GM12878 (cell line): ENCODE measurements around the gene KRT31. TPM values are rescaled to one million over a fixed set of nuclear protein-coding genes. Genes with fewer than 3 reads are reported as not detected.

Experiments
- ATAC-seq: fragments of 200-7000 bp; cut with Tn5 transposase; 3 replicates; pipeline ENCODE4 v1.9.1; 2020; ENCODE audit warnings: mild to moderate bottlenecking, moderate library complexity
- BruUV-seq: library from RNA; stranded (reverse); fragments of 400-500 nt; replicated peaks from 2 replicates; lab custom pipeline; 2021; lab: Mats Ljungman, UMichigan
- CTCF ChIA-PET: fragments of 300-600 bp; sonication (Branson Sonifier 250); formaldehyde crosslinking; extraction: SDS; loops from one replicate; lab custom pipeline; 2021; ENCODE audit warnings: inconsistent platforms; lab: Yijun Ruan, JAX
- POLR2A ChIA-PET: fragments of 350-600 bp; formaldehyde crosslinking; extraction: SDS; loops from one replicate; lab custom pipeline; 2021; ENCODE audit warnings: inconsistent platforms; lab: Charles Lee
- RAD21 ChIA-PET: fragments of 300-600 bp; sonication (Branson Sonifier 250); formaldehyde crosslinking; loops from one replicate; lab custom pipeline; 2023; ENCODE audit warnings: antibody characterized with exemption; ENCODE audit not compliant: unreplicated experiment; lab: Charles Lee
- SMC1A ChIA-PET: fragments of 300-600 bp; sonication (Branson Sonifier 250); formaldehyde crosslinking; loops from one replicate; lab custom pipeline; 2023; ENCODE audit not compliant: unreplicated experiment, uncharacterized antibody; lab: Charles Lee
- DNase-seq: peaks from one replicate; pipeline ENCODE4 v3.0.0-alpha.2; 2011; ENCODE audit warnings: low read depth, low spot score
- FAIRE-seq: peaks from 3 replicates; lab custom pipeline; 2011; peaks lifted over from hg19 to GRCh38; lab: Jason Lieb, UNC
- H2AFZ ChIP-seq: 2 replicates; pipeline ENCODE4 v1.6.0; 2011; ENCODE audit warnings: low read depth, low read length, control low read depth; ENCODE audit not compliant: control insufficient read depth
- H3K27ac ChIP-seq: 2 replicates; pipeline ENCODE4 v1.5.1; 2011; ENCODE audit warnings: control low read depth; ENCODE audit not compliant: control insufficient read depth, insufficient read depth
- H3K27me3 ChIP-seq, 2 experiments: replicated peaks in 1 of 2; 2 replicates each; pipeline versions ENCODE4 v1.6.0 to v1.6.1; 2011; ENCODE audit warnings: low read length in 1 of 2; ENCODE audit not compliant: control insufficient read depth in 2 of 2, insufficient read depth in 2 of 2
- H3K36me3 ChIP-seq, 2 experiments: 2 replicates each; pipeline ENCODE4 v1.5.1; 2011; ENCODE audit warnings: low read length in 1 of 2; ENCODE audit not compliant: control insufficient read depth in 2 of 2, insufficient read depth in 2 of 2
- H3K4me1 ChIP-seq: 2 replicates; pipeline ENCODE4 v1.6.1; 2011; ENCODE audit warnings: mild to moderate bottlenecking, low read length, moderate library complexity, mixed read lengths; ENCODE audit not compliant: control insufficient read depth, insufficient read depth
- H3K4me2 ChIP-seq: 2 replicates; pipeline ENCODE4 v1.6.0; 2011; ENCODE audit warnings: control low read depth; ENCODE audit not compliant: control insufficient read depth, insufficient read depth
- H3K4me3 ChIP-seq: fragments of 200-600 bp; sonication (generic); 2 replicates; pipeline ENCODE4 v1.5.1; 2016
- H3K79me2 ChIP-seq: 2 replicates; pipeline ENCODE4 v1.6.0; 2011; ENCODE audit warnings: low read length; ENCODE audit not compliant: control insufficient read depth, insufficient read depth
- H3K9ac ChIP-seq: 2 replicates; pipeline ENCODE4 v1.8.0; 2011; ENCODE audit warnings: low read length, control low read depth, mixed read lengths; ENCODE audit not compliant: control insufficient read depth, insufficient read depth
- H3K9me3 ChIP-seq: replicated peaks from 3 replicates; pipeline ENCODE4 v1.5.1; 2011; ENCODE audit warnings: mild to moderate bottlenecking, low read length; ENCODE audit not compliant: control insufficient read depth, insufficient read depth
- H4K20me1 ChIP-seq: 2 replicates; pipeline ENCODE4 v1.6.0; 2011; ENCODE audit not compliant: control insufficient read depth, insufficient read depth
- CEBPB ChIP-seq, 2 experiments: fragments of 150-350 bp in 1 of 2; IDR thresholded peaks; 2 replicates each; pipeline ENCODE4 v1.6.1; 2012 to 2014; ENCODE audit warnings: low read depth in 2 of 2, low read length in 2 of 2, borderline replicate concordance in 1 of 2, inconsistent platforms in 1 of 2
- CHD1 ChIP-seq: IDR thresholded peaks from 2 replicates; pipeline ENCODE4 v1.6.1; 2012; ENCODE audit warnings: low read depth, low read length, improper control_type of control experiment
- DPF2 ChIP-seq: fragments of 450-650 bp; IDR thresholded peaks from 2 replicates; pipeline ENCODE4 v1.6.1; 2017; ENCODE audit warnings: mild to moderate bottlenecking
- GATAD2B ChIP-seq: fragments of 450-650 bp; conservative IDR thresholded peaks from 2 replicates; pipeline ENCODE4 v1.6.1; 2017; ENCODE audit warnings: low read depth, mild to moderate bottlenecking, moderate library complexity
- KAT2A ChIP-seq: conservative IDR thresholded peaks from 2 replicates; pipeline ENCODE4 v1.6.1; 2011; ENCODE audit warnings: low read depth, low read length; ENCODE audit not compliant: control insufficient read depth
- MXI1 ChIP-seq: fragments of 150-350 bp; IDR thresholded peaks from 2 replicates; pipeline ENCODE4 v1.6.1; 2011; ENCODE audit warnings: low read depth, mild to moderate bottlenecking, inconsistent platforms, low read length, improper control_type of control experiment
- NFYB ChIP-seq: IDR thresholded peaks from 2 replicates; pipeline ENCODE4 v1.6.1; 2011; ENCODE audit warnings: low read depth, mild to moderate bottlenecking, low read length, improper control_type of control experiment, moderate library complexity; ENCODE audit not compliant: insufficient read depth
- NRF1 ChIP-seq: conservative IDR thresholded peaks from 2 replicates; pipeline ENCODE4 v1.6.1; 2011; ENCODE audit warnings: mild to moderate bottlenecking, low read depth, low read length, improper control_type of control experiment
- PAX8 ChIP-seq: fragments of 450-650 bp; IDR thresholded peaks from 2 replicates; pipeline ENCODE4 v1.6.1; 2017; ENCODE audit warnings: mild to moderate bottlenecking, moderate library complexity
- POU2F2 ChIP-seq: IDR thresholded peaks from 3 replicates; pipeline ENCODE4 v1.6.1; 2011; ENCODE audit warnings: low read depth, mild to moderate bottlenecking, low read length, borderline replicate concordance
- SREBF1 ChIP-seq: IDR thresholded peaks from 2 replicates; pipeline ENCODE4 v1.6.1; 2012; ENCODE audit warnings: mild to moderate bottlenecking, low read length
- TCF3 ChIP-seq: IDR thresholded peaks from 2 replicates; pipeline ENCODE4 v1.6.1; 2012; ENCODE audit warnings: low read depth, mild to moderate bottlenecking, low read length, borderline replicate concordance; ENCODE audit not compliant: insufficient read depth
- ZNF24 ChIP-seq: fragments of 450-650 bp; IDR thresholded peaks from 2 replicates; pipeline ENCODE4 v1.6.1; 2017; ENCODE audit warnings: antibody characterized with exemption, mild to moderate bottlenecking
- ZNF274 ChIP-seq: IDR thresholded peaks from one replicate; pipeline ENCODE4 v1.8.0; 2011; ENCODE audit not compliant: insufficient read length, insufficient read depth
- ZNF622 ChIP-seq: fragments of 450-650 bp; IDR thresholded peaks from 2 replicates; pipeline ENCODE4 v1.6.1; 2017; ENCODE audit warnings: mild to moderate bottlenecking, inconsistent platforms
- ZSCAN29 ChIP-seq: fragments of 450-650 bp; IDR thresholded peaks from 2 replicates; pipeline ENCODE4 v1.6.1; 2017; ENCODE audit warnings: mild to moderate bottlenecking, moderate library complexity
- WGBS: methylation state at CpG from one replicate; pipeline ENCODE4 v1.1.6; 2016; ENCODE audit warnings: low lambda C conversion rate; ENCODE audit not compliant: insufficient replicate concordance, insufficient coverage; ENCODE audit errors: missing lambda C conversion rate; 5-methylcytosine and 5-hydroxymethylcytosine counted together
- in situ Hi-C: fragments of 300-500 bp; cut with MboI; formaldehyde crosslinking; loops from 9 replicates; pipeline ENCODE4 v1.14.3; 2018; ENCODE audit warnings: mixed read lengths
- intact Hi-C: fragments of 100-400 bp; cut with micrococcal nuclease; formaldehyde crosslinking; loops from one replicate; pipeline ENCODE4 v1.14.2; 2022; ENCODE audit not compliant: unreplicated experiment
- polyA plus RNA-seq, 11 experiments: library from polyadenylated mRNA; depleted of rRNA in 4 of 11; unstranded in 6 of 11; stranded (reverse) in 5 of 11; fragments of >200 nt; fragmentation: Nextera tagmentation in 4 of 11; fragmentation: Illumina TruSeq in 1 of 11; extraction: Ambion mirVana in 4 of 11; extraction: Trizol in 1 of 11; gene quantifications; 1 replicate in 1 of 11; 2 replicates in 10 of 11; pipeline versions ENCODE4 v1.2.1 to v1.2.3, GENCODE V29; 2011 to 2016; ENCODE audit warnings: inconsistent platforms in 2 of 11, missing spikeins in 2 of 11, low read depth in 1 of 11
- total RNA-seq, 4 experiments: library from RNA; depleted of rRNA in 3 of 4; stranded (reverse); fragments of >200 nt in 3 of 4; fragmentation: Illumina TruSeq in 1 of 4; extraction: Trizol in 1 of 4; gene quantifications; 2 replicates each; pipeline versions ENCODE4 v1.2.1 to v1.2.3, GENCODE V29; 2013 to 2021
- TF ChIP-seq, protein P1 (sequence below): IDR thresholded peaks from 2 replicates; pipeline ENCODE4 v1.6.1; 2011; ENCODE audit warnings: borderline replicate concordance, low read depth, mild to moderate bottlenecking, moderate library complexity, mixed read lengths, low read length; ENCODE audit not compliant: insufficient read depth; ENCODE audit errors: extremely low read length
- TF ChIP-seq, protein P2 (sequence below): fragments of 450-650 bp; IDR thresholded peaks from 2 replicates; pipeline ENCODE4 v1.6.1; 2017; ENCODE audit warnings: mild to moderate bottlenecking, moderate library complexity
- TF ChIP-seq, protein P3 (sequence below): IDR thresholded peaks from 2 replicates; pipeline ENCODE4 v1.6.1; 2012; ENCODE audit warnings: low read depth, low read length, improper control_type of control experiment

The KRT31 gene
- total and polyA plus RNA-seq, 10 of the 15 experiments (the other 5 are each of a cell fraction or from before 2014, with no cell fraction given), result not detected

DNA sequence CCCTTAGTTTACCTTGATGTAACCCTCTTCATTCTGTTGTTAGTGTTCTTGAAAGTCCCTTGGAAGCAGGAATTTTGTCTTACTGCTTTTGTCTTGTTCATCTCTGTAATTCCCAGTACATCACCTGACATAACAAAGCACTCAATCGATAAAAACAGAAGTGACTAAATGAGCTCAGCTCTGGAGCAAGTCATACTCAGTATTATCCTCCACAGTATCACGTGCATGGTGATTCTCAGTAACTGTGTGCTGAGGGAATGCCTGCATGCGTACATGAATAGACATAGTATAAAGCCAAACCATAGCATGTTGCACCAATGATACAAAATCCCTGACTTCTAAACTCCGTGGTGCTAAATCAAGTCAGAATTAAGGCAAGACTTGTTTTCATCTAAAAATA, 36.2 kb upstream of the KRT31 start:
- intact Hi-C loops (no loop called here), in situ Hi-C loops (no loop called here)
- ATAC-seq, result no peak
- no peak for TF ChIP-seq ZNF24
- no peak for TF ChIP-seq CEBPB (IDR thresholded peaks at IDR 0.05; ENCODE audit: borderline replicate concordance in 1 of 2, low read depth in 2 of 2, low read length in 2 of 2)
- TF ChIP-seq, protein P1, sequence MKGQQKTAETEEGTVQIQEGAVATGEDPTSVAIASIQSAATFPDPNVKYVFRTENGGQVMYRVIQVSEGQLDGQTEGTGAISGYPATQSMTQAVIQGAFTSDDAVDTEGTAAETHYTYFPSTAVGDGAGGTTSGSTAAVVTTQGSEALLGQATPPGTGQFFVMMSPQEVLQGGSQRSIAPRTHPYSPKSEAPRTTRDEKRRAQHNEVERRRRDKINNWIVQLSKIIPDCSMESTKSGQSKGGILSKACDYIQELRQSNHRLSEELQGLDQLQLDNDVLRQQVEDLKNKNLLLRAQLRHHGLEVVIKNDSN, result no peak
- no peak for TF ChIP-seq KAT2A
- no peak for TF ChIP-seq NFYB
- TF ChIP-seq, protein P2, sequence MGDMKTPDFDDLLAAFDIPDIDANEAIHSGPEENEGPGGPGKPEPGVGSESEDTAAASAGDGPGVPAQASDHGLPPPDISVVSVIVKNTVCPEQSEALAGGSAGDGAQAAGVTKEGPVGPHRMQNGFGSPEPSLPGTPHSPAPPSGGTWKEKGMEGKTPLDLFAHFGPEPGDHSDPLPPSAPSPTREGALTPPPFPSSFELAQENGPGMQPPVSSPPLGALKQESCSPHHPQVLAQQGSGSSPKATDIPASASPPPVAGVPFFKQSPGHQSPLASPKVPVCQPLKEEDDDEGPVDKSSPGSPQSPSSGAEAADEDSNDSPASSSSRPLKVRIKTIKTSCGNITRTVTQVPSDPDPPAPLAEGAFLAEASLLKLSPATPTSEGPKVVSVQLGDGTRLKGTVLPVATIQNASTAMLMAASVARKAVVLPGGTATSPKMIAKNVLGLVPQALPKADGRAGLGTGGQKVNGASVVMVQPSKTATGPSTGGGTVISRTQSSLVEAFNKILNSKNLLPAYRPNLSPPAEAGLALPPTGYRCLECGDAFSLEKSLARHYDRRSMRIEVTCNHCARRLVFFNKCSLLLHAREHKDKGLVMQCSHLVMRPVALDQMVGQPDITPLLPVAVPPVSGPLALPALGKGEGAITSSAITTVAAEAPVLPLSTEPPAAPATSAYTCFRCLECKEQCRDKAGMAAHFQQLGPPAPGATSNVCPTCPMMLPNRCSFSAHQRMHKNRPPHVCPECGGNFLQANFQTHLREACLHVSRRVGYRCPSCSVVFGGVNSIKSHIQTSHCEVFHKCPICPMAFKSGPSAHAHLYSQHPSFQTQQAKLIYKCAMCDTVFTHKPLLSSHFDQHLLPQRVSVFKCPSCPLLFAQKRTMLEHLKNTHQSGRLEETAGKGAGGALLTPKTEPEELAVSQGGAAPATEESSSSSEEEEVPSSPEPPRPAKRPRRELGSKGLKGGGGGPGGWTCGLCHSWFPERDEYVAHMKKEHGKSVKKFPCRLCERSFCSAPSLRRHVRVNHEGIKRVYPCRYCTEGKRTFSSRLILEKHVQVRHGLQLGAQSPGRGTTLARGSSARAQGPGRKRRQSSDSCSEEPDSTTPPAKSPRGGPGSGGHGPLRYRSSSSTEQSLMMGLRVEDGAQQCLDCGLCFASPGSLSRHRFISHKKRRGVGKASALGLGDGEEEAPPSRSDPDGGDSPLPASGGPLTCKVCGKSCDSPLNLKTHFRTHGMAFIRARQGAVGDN, result no peak
- no peak for TF ChIP-seq SREBF1
- no peak for TF ChIP-seq ZNF622
- no peak for TF ChIP-seq POU2F2
- TF ChIP-seq ZNF274, result no peak
- TF ChIP-seq, protein P3, sequence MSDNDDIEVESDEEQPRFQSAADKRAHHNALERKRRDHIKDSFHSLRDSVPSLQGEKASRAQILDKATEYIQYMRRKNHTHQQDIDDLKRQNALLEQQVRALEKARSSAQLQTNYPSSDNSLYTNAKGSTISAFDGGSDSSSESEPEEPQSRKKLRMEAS, result no peak
- no peak for TF ChIP-seq MXI1
- TF ChIP-seq ZSCAN29, result no peak
- TF ChIP-seq CHD1, result no peak
- TF ChIP-seq PAX8, result no peak
- TF ChIP-seq DPF2, result no peak
- no peak for TF ChIP-seq GATAD2B
- no peak for TF ChIP-seq NRF1
- TF ChIP-seq TCF3, result no peak
- Histone ChIP-seq H3K27me3 (peaks cover 0 to 1% of the 10 kb centered on the region in 2 experiments; a peak in 2 of 4 replicates), H3K9me3 (no peaks in the 10 kb centered on the region), H3K4me3 (no peak overlapping the region), H3K79me2 (no peaks in the 10 kb centered on the region), H3K36me3 (no peaks in the 10 kb centered on the region), H3K27ac (no peak overlapping the region), H2AFZ (no peak overlapping the region), H3K9ac (no peak overlapping the region), H3K4me1 (no peaks in the 10 kb centered on the region), H4K20me1 (no peaks in the 10 kb centered on the region), H3K4me2 (no peak overlapping the region)
- BruUV-seq, result no TSS peak
- ChIA-PET SMC1A (no interaction called here), CTCF (no interaction called here), RAD21 (no interaction called here), POLR2A (interaction anchor here (0.6 kb wide), 1 partner anchor 128 kb away, joined by 3 read pairs; no protein-coding TSS in a partner anchor)
- no peak for DNase-seq
- WGBS, result 7% methylated on average over 4 of the region's 4 CpGs
- FAIRE-seq, result no peak
